Suprapubic skin (tissue), 4 donors: Measurements from ENCODE around the gene PARM1. TPM values are rescaled to one million over a fixed set of nuclear protein-coding genes. Genes with fewer than 3 reads are reported as not detected.

Experiments used
- DNase-seq, 2 donors: peaks; one replicate each; pipeline ENCODE4 v3.0.0-alpha.2; 2019; ENCODE audit warnings: low spot score in 2 of 2
- H3K27ac ChIP-seq: fragments of 200-600 bp; sonication (generic); one replicate; pipeline ENCODE4 v1.5.1; 2019
- H3K27me3 ChIP-seq: fragments of 200-600 bp; sonication (generic); one replicate; pipeline ENCODE4 v1.5.1; 2019
- H3K36me3 ChIP-seq: fragments of 200-600 bp; sonication (generic); one replicate; pipeline ENCODE4 v1.5.1; 2019
- H3K4me1 ChIP-seq: fragments of 200-600 bp; sonication (generic); one replicate; pipeline ENCODE4 v1.5.1; 2019
- H3K4me3 ChIP-seq: fragments of 200-600 bp; sonication (generic); one replicate; pipeline ENCODE4 v1.5.1; 2019; ENCODE audit warnings: mild to moderate bottlenecking
- H3K9me3 ChIP-seq: fragments of 200-600 bp; sonication (generic); one replicate; pipeline ENCODE4 v1.5.1; 2019
- CTCF ChIP-seq, 2 donors: fragments of 200-600 bp in 1 of 2; fragments of 450-650 bp in 1 of 2; sonication (generic) in 1 of 2; IDR thresholded peaks; one replicate each; pipeline ENCODE4 v1.5.1; 2016 to 2019; ENCODE audit warnings: antibody characterized with exemption in 2 of 2, mild to moderate bottlenecking in 1 of 2, moderate library complexity in 1 of 2
- EP300 ChIP-seq: sonication (generic); formaldehyde crosslinking; IDR thresholded peaks from one replicate; pipeline ENCODE4 v1.6.1; 2017; ENCODE audit warnings: antibody characterized with exemption
- POLR2A ChIP-seq, 2 donors: fragments of 450-650 bp; IDR thresholded peaks; one replicate each; pipeline ENCODE4 v1.6.1; 2017; ENCODE audit warnings: antibody characterized with exemption in 2 of 2, mild to moderate bottlenecking in 2 of 2, moderate library complexity in 2 of 2
- POLR2AphosphoS5 ChIP-seq, 3 donors: sonication (generic); formaldehyde crosslinking; IDR thresholded peaks; one replicate each; pipeline ENCODE4 v1.6.1; 2017; ENCODE audit warnings: antibody characterized with exemption in 3 of 3
- WGBS: methylation state at CpG from one replicate; pipeline ENCODE4 v1.1.5; 2018; 5-methylcytosine and 5-hydroxymethylcytosine counted together
- total RNA-seq, 4 donors: library from RNA; depleted of rRNA; stranded (reverse); fragments of >200 nt; gene quantifications; one replicate each; pipeline ENCODE4 v1.1.0, GENCODE V29; 2016

Gene PARM1
- total RNA-seq, 4 donors from 2014 or later, result 13.2 to 27.4 (median 19.1) TPM

- H3K27ac ChIP-seq, result no peak overlapping the region
- H3K27me3 ChIP-seq, result no peaks in the 10 kb centered on the region
- DNase-seq, result no peak
- no peak for TF ChIP-seq POLR2AphosphoS5 (IDR thresholded peaks at IDR 0.05)
- no peak for TF ChIP-seq CTCF (IDR thresholded peaks at IDR 0.05)
- no peak for TF ChIP-seq POLR2A (IDR thresholded peaks at IDR 0.05)
- no peak for TF ChIP-seq EP300
- 19% methylated on average over 1 of the region's 1 CpG for WGBS
- H3K4me1 ChIP-seq, result no peaks in the 10 kb centered on the region
- H3K9me3 ChIP-seq, result no peaks in the 10 kb centered on the region
- H3K4me3 ChIP-seq, result no peak overlapping the region
- H3K36me3 ChIP-seq, result no peaks in the 10 kb centered on the region
Measured at GRCh38 chr4:74996996-74997395, 64.1 kb downstream of the PARM1 start.

- H3K27me3 ChIP-seq, result no peaks in the 10 kb centered on the region
- no peak for DNase-seq
- WGBS, result 72% methylated on average over 3 of the region's 3 CpGs
Measured at GRCh38 chr4:74997948-74998729, 65.2 kb downstream of the PARM1 start.

GRCh38 chr4:74999714-75000309, 66.9 kb downstream of the PARM1 start:
- no peak overlapping the region for H3K27ac ChIP-seq
- H3K27me3 ChIP-seq, result no peaks in the 10 kb centered on the region
- peaks cover 1% of the 10 kb centered on the region for H3K4me1 ChIP-seq
- no peak for TF ChIP-seq POLR2AphosphoS5 (IDR thresholded peaks at IDR 0.05)
- no peak for TF ChIP-seq CTCF (IDR thresholded peaks at IDR 0.05)
- TF ChIP-seq EP300, result no peak
- no peak for TF ChIP-seq POLR2A (IDR thresholded peaks at IDR 0.05)
- no peak for DNase-seq
- no peaks in the 10 kb centered on the region for H3K9me3 ChIP-seq
- 70% methylated on average over 6 of the region's 6 CpGs for WGBS
- no peak overlapping the region for H3K4me3 ChIP-seq
- no peaks in the 10 kb centered on the region for H3K36me3 ChIP-seq

More at GRCh38 chr4:74997948-74998729, 65.2 kb downstream of the PARM1 start:
- H3K36me3 ChIP-seq, result no peaks in the 10 kb centered on the region
- H3K4me3 ChIP-seq, result no peak overlapping the region
- TF ChIP-seq CTCF (IDR thresholded peaks at IDR 0.05), result no peak
- TF ChIP-seq POLR2AphosphoS5 (IDR thresholded peaks at IDR 0.05), result no peak
- no peak for TF ChIP-seq EP300
- TF ChIP-seq POLR2A (IDR thresholded peaks at IDR 0.05), result no peak
- H3K27ac ChIP-seq, result no peak overlapping the region
- H3K4me1 ChIP-seq, result no peaks in the 10 kb centered on the region
- no peaks in the 10 kb centered on the region for H3K9me3 ChIP-seq

- no peak overlapping the region for H3K27ac ChIP-seq
- no peak for DNase-seq
- no peaks in the 10 kb centered on the region for H3K27me3 ChIP-seq
- H3K4me3 ChIP-seq, result no peak overlapping the region
- peaks cover 7% of the 10 kb centered on the region for H3K4me1 ChIP-seq
- H3K36me3 ChIP-seq, result no peaks in the 10 kb centered on the region
- TF ChIP-seq POLR2A (IDR thresholded peaks at IDR 0.05), result no peak
- TF ChIP-seq CTCF (IDR thresholded peaks at IDR 0.05), result no peak
- no peak for TF ChIP-seq POLR2AphosphoS5 (IDR thresholded peaks at IDR 0.05)
- TF ChIP-seq EP300, result no peak
- no peaks in the 10 kb centered on the region for H3K9me3 ChIP-seq
- WGBS, result 92% methylated on average over 2 of the region's 2 CpGs
Measured at GRCh38 chr4:75001871-75002270, 69.0 kb downstream of the PARM1 start.

GRCh38 chr4:75002381-75002780, 69.5 kb downstream of the PARM1 start:
- H3K9me3 ChIP-seq, result no peaks in the 10 kb centered on the region
- no peak overlapping the region for H3K27ac ChIP-seq
- WGBS, result 82% methylated on average over 2 of the region's 2 CpGs
- no peak overlapping the region for H3K4me3 ChIP-seq
- TF ChIP-seq POLR2A (IDR thresholded peaks at IDR 0.05), result no peak
- no peak for TF ChIP-seq CTCF (IDR thresholded peaks at IDR 0.05)
- H3K27me3 ChIP-seq, result no peaks in the 10 kb centered on the region
- no peak for DNase-seq
- H3K36me3 ChIP-seq, result no peaks in the 10 kb centered on the region
- H3K4me1 ChIP-seq, result peaks cover 7% of the 10 kb centered on the region
